Endodermal cell (in vitro differentiated cells): ENCODE results near the gene CCT5. TPM values are rescaled to one million over a fixed set of nuclear protein-coding genes. Genes with fewer than 3 reads are reported as not detected.

Experiments used
- DNase-seq: peaks from one replicate; pipeline ENCODE4 v3.0.0-alpha.2; 2017
- H3K27ac ChIP-seq: 2 replicates; pipeline ENCODE4 v1.5.1; 2013; ENCODE audit warnings: mild to moderate bottlenecking, low read depth, low read length, moderate library complexity
- H3K27me3 ChIP-seq: 2 replicates; pipeline ENCODE4 v1.6.1; 2013; ENCODE audit warnings: mild to moderate bottlenecking, low read length, moderate library complexity; ENCODE audit not compliant: insufficient read depth, control insufficient read depth, poor library complexity, severe bottlenecking
- H3K36me3 ChIP-seq: 2 replicates; pipeline ENCODE4 v1.7.0; 2013; ENCODE audit warnings: mild to moderate bottlenecking, low read length, moderate library complexity; ENCODE audit not compliant: control insufficient read depth, insufficient read depth
- H3K4me1 ChIP-seq: one replicate; pipeline ENCODE4 v1.7.0; 2013; ENCODE audit warnings: low read length; ENCODE audit not compliant: control insufficient read depth, insufficient read depth
- H3K4me3 ChIP-seq: 2 replicates; pipeline ENCODE4 v1.5.1; 2013; ENCODE audit warnings: mild to moderate bottlenecking, low read length, moderate library complexity
- H3K9ac ChIP-seq: 2 replicates; pipeline ENCODE4 v1.6.1; 2013; ENCODE audit warnings: mild to moderate bottlenecking, low read length, moderate library complexity; ENCODE audit not compliant: poor library complexity, severe bottlenecking; ENCODE audit errors: extremely low read depth
- H3K9me3 ChIP-seq: 2 replicates; pipeline ENCODE4 v1.6.1; 2013; ENCODE audit warnings: mild to moderate bottlenecking, low read length, moderate library complexity; ENCODE audit not compliant: control insufficient read depth
- H3K27ac Mint-ChIP-seq: 2 replicates; pipeline ENCODE4 v1.8.0; 2020; ENCODE audit warnings: mixed read lengths
- H3K27me3 Mint-ChIP-seq: 2 replicates; pipeline ENCODE4 v1.8.0; 2021; ENCODE audit warnings: mild to moderate bottlenecking, mixed read lengths; ENCODE audit not compliant: insufficient read depth
- H3K36me3 Mint-ChIP-seq: 2 replicates; pipeline ENCODE4 v1.8.0; 2020; ENCODE audit warnings: low read depth, mixed read lengths
- H3K4me1 Mint-ChIP-seq: 2 replicates; pipeline ENCODE4 v1.8.0; 2020; ENCODE audit warnings: mixed read lengths
- H3K4me3 Mint-ChIP-seq: 2 replicates; pipeline ENCODE4 v1.8.0; 2020; ENCODE audit warnings: mild to moderate bottlenecking, moderate library complexity, mixed read lengths
- H3K9me3 Mint-ChIP-seq: 2 replicates; pipeline ENCODE4 v1.8.0; 2020; ENCODE audit warnings: mild to moderate bottlenecking, mixed read lengths
- CTCF ChIP-seq: fragments of 200-600 bp; sonication (generic); conservative IDR thresholded peaks from 2 replicates; pipeline ENCODE4 v1.5.0; 2021; ENCODE audit warnings: antibody characterized with exemption, mild to moderate bottlenecking
- WGBS, 2 experiments: methylation state at CpG; one replicate each; pipeline versions ENCODE4 v1.1.5 to v1.1.7; 2013; ENCODE audit warnings: missing lambda C conversion rate in 2 of 2, mixed read lengths in 1 of 2; ENCODE audit not compliant: insufficient coverage in 1 of 2, insufficient read length in 1 of 2; 5-methylcytosine and 5-hydroxymethylcytosine counted together
- total RNA-seq, 2 donors: library from RNA; stranded (reverse); fragmentation: NEBNext Ultra II Directional in 1 of 2; extraction: Animal tissue kit (Norgen Biotek cat#: 25700) in 1 of 2; gene quantifications; 2 replicates in 1 of 2; 3 replicates in 1 of 2; pipeline ENCODE4 v1.2.1, GENCODE V29; 2021

Gene CCT5
- total RNA-seq, 2 donors from 2014 or later = 316 to 356 TPM

DNA sequence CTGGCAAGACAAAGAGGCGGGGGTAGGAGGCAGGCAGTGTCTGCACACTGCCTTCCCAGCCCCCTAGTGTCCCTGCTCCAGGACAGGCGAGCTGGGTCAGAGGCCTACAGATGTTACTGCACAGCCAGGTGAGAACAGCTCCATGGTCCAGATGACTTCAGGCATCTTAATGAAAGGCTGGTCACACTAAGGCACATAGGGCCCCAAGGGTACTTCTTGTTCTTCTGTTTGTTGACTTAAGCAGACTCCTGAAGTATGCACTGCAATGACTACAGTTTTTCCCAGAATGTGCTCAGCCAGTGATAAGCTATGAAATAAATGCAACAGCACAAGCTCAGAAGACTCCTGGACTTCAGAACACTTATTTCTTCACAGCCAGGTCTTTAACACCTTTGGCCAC, 27.8 kb upstream of the CCT5 start:
- 90 to 100% methylated on average over 2 of the region's 2 CpGs for WGBS, 2 experiments
- TF ChIP-seq CTCF = peak; percentile 19

GRCh38 chr5:10227379-10227778, 22.7 kb upstream of the CCT5 start:
- Mint-ChIP-seq H3K36me3 (peaks cover 40% of the 10 kb centered on the region), H3K27me3 (no peaks in the 10 kb centered on the region), H3K9me3 (peaks cover 22% of the 10 kb centered on the region), H3K4me3 (no peak overlapping the region), H3K4me1 (no peaks in the 10 kb centered on the region), H3K27ac (no peak overlapping the region)
- no peak for TF ChIP-seq CTCF
- H3K9me3 ChIP-seq = peaks cover 8% of the 10 kb centered on the region
- no peaks in the 10 kb centered on the region for H3K27me3 ChIP-seq
- DNase-seq = no peak
- no peak overlapping the region for H3K27ac ChIP-seq
- 84 to 97% methylated on average over 6 to 7 of the region's 7 CpGs for WGBS, 2 experiments
- H3K9ac ChIP-seq = no peak overlapping the region
- H3K4me3 ChIP-seq = no peak overlapping the region
- H3K4me1 ChIP-seq = no peaks in the 10 kb centered on the region
- H3K36me3 ChIP-seq = peaks cover 9% of the 10 kb centered on the region

More for the DNA sequence above, 27.8 kb upstream of the CCT5 start:
- H3K4me3 Mint-ChIP-seq = no peak overlapping the region
- peaks cover 22% of the 10 kb centered on the region for H3K9me3 Mint-ChIP-seq
- DNase-seq = no peak
- Histone ChIP-seq H3K27ac (no peak overlapping the region), H3K36me3 (peaks cover 12% of the 10 kb centered on the region), H3K9ac (no peak overlapping the region), H3K9me3 (peaks cover 8% of the 10 kb centered on the region), H3K4me3 (no peak overlapping the region), H3K27me3 (no peaks in the 10 kb centered on the region), H3K4me1 (no peaks in the 10 kb centered on the region)
- no peaks in the 10 kb centered on the region for H3K27me3 Mint-ChIP-seq
- no peak overlapping the region for H3K27ac Mint-ChIP-seq
- H3K4me1 Mint-ChIP-seq = no peaks in the 10 kb centered on the region
- H3K36me3 Mint-ChIP-seq = peaks cover 47% of the 10 kb centered on the region

DNA sequence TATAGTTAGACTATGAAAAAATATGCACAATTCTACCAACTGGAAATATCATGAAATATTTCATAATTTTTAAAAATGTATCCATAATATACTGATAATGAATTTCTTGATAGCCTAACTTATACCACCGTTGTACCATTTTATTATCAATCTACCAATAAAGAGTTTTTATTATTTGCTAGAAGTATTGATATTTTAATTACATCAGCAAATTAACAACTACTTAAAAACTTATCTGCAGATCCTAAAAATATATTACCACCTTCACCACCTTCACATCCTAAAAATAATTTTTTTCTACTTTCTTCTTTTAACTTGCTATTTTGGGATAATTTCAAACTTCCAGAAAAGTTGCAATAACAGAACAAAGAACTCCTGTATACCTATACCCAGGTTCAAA, 21.8 kb upstream of the CCT5 start:
- no peak for DNase-seq
- TF ChIP-seq CTCF = no peak
- Mint-ChIP-seq H3K36me3 (peaks cover 33% of the 10 kb centered on the region), H3K4me1 (peaks cover 1% of the 10 kb centered on the region), H3K9me3 (peaks cover 22% of the 10 kb centered on the region), H3K27ac (no peak overlapping the region), H3K27me3 (no peaks in the 10 kb centered on the region), H3K4me3 (no peak overlapping the region)
- H3K27me3 ChIP-seq = no peaks in the 10 kb centered on the region
- peaks cover 9% of the 10 kb centered on the region for H3K36me3 ChIP-seq
- no peak overlapping the region for H3K4me3 ChIP-seq
- no peak overlapping the region for H3K27ac ChIP-seq
- peaks cover 8% of the 10 kb centered on the region for H3K9me3 ChIP-seq
- no peak overlapping the region for H3K9ac ChIP-seq
- no CpG with 5 or more reads among the region's 1 CpG for WGBS, 2 experiments
- H3K4me1 ChIP-seq = no peaks in the 10 kb centered on the region
